Measurements from ENCODE around the gene RTN4RL1.
A peak's percentile ranks its signal among the peaks of the same experiment; 100 is the strongest.

Gene RTN4RL1

GRCh38 chr17:2059547-2060384 lies 34.6 kb upstream of the RTN4RL1 start:
- DNase-seq (ENCODE audit: low read depth in 1 of 2, low spot score in 1 of 2) = no peak

- no peak for DNase-seq (ENCODE audit: low read depth in 1 of 2, low spot score in 1 of 2)
Observed at GRCh38 chr17:2058586-2059546, 33.7 kb upstream of the RTN4RL1 start.

GRCh38 chr17:2057760-2058585 lies 32.8 kb upstream of the RTN4RL1 start:
- no peak for DNase-seq (ENCODE audit: low read depth in 1 of 2, low spot score in 1 of 2)

GRCh38 chr17:2057175-2057759 lies 32.1 kb upstream of the RTN4RL1 start:
- DNase-seq (ENCODE audit: low read depth in 1 of 2, low spot score in 1 of 2) = no peak

GRCh38 chr17:2056206-2057174 lies 31.4 kb upstream of the RTN4RL1 start:
- no peak for DNase-seq (ENCODE audit: low read depth in 1 of 2, low spot score in 1 of 2)

- DNase-seq (ENCODE audit: low read depth in 1 of 2, low spot score in 1 of 2) = no peak
Observed at GRCh38 chr17:2055292-2056205, 30.4 kb upstream of the RTN4RL1 start.

GRCh38 chr17:2054512-2055291 lies 29.6 kb upstream of the RTN4RL1 start, which contains the start of gene HIC1:
TSS of gene HIC1 (plus strand) at chr17:2055103. CDS start at chr17:2056691, 1,588 bp downstream.
- DNase-seq (ENCODE audit: low read depth in 1 of 2, low spot score in 1 of 2) = peak; percentile 65 to 66

GRCh38 chr17:2054262-2054511 lies 29.1 kb upstream of the RTN4RL1 start:
- DNase-seq (ENCODE audit: low read depth in 1 of 2, low spot score in 1 of 2) = no peak

- DNase-seq (ENCODE audit: low read depth in 1 of 2, low spot score in 1 of 2) = peak; percentile 56 to 60
Observed at GRCh38 chr17:2053380-2054261, 28.5 kb upstream of the RTN4RL1 start.

GRCh38 chr17:2051933-2052559 lies 26.9 kb upstream of the RTN4RL1 start:
- no peak for DNase-seq (ENCODE audit: low read depth in 1 of 2, low spot score in 1 of 2)

GRCh38 chr17:2051061-2051932 lies 26.2 kb upstream of the RTN4RL1 start:
- no peak for DNase-seq (ENCODE audit: low read depth in 1 of 2, low spot score in 1 of 2)

- peak; percentile 52 to 64 for DNase-seq (ENCODE audit: low read depth in 1 of 2, low spot score in 1 of 2)
Observed at GRCh38 chr17:2050300-2051060, 25.3 kb upstream of the RTN4RL1 start.

GRCh38 chr17:2049333-2050299 lies 24.5 kb upstream of the RTN4RL1 start:
- peak; percentile 84 for DNase-seq (ENCODE audit: low read depth in 1 of 2, low spot score in 1 of 2)

- DNase-seq (ENCODE audit: low read depth in 1 of 2, low spot score in 1 of 2) = no peak
Observed at GRCh38 chr17:2048805-2049204, 23.7 kb upstream of the RTN4RL1 start.
